ENCODE measurements around the gene TOB1. TPM values are rescaled to one million over a fixed set of nuclear protein-coding genes. Genes with fewer than 3 reads are reported as not detected.

TOB1 gene
- total RNA-seq, 1 donor from 2014 or later, result 43.9 TPM

DNA sequence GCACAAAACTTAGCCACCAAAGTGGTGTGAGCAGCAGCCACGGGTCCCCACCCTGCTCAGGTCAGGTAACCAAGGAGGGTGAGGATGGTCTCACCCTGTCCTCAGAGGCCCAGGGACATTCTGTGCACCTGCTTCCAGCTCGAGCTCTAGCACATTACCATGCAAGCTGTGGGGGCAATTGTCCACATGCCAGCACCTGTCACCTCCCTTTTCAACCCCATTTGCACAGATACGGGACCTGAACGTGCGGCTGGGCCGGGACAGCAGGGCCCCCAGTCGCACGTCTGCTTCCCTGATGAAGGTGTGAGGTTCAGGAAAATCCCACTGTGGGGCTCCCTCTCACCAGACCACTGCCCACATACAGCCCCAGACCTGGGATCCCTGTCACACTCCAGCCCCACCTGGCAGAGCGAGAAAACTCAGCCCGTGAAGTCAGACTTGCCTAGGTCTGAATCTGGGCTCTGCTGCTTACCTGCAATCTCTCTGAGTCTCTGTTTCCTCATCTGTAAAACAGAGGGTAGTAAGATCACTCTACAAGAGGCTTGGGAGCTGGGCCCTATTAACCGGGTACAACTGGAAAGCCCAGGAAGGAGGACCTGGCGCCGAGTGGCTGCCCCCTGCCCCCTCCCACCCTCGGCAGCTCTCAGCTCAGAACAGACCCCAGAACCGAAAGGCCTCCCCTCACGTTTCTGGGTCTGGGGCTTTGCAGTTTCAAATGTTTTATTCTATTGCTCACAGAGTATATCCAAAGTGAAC lies 22.8 kb downstream of the TOB1 start:
- TF ChIP-seq, protein P1, sequence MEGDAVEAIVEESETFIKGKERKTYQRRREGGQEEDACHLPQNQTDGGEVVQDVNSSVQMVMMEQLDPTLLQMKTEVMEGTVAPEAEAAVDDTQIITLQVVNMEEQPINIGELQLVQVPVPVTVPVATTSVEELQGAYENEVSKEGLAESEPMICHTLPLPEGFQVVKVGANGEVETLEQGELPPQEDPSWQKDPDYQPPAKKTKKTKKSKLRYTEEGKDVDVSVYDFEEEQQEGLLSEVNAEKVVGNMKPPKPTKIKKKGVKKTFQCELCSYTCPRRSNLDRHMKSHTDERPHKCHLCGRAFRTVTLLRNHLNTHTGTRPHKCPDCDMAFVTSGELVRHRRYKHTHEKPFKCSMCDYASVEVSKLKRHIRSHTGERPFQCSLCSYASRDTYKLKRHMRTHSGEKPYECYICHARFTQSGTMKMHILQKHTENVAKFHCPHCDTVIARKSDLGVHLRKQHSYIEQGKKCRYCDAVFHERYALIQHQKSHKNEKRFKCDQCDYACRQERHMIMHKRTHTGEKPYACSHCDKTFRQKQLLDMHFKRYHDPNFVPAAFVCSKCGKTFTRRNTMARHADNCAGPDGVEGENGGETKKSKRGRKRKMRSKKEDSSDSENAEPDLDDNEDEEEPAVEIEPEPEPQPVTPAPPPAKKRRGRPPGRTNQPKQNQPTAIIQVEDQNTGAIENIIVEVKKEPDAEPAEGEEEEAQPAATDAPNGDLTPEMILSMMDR (IDR thresholded peaks at IDR 0.05; ENCODE audit: unreplicated experiment), result no peak
- Mint-ChIP-seq H3K4me1 (ENCODE audit: low read depth) (peaks cover 6% of the 10 kb centered on the region), H3K4me3 (ENCODE audit: low read depth) (no peak overlapping the region), H3K27ac (no peak overlapping the region), H3K27me3 (no peaks in the 10 kb centered on the region), H3K36me3 (ENCODE audit: insufficient read depth) (no peaks in the 10 kb centered on the region), H3K9me3 (ENCODE audit: low read depth) (no peaks in the 10 kb centered on the region)
- DNase-seq (ENCODE audit: low spot score, unreplicated experiment), result no peak

GRCh38 chr17:50842506-50843149 lies 23.5 kb downstream of the TOB1 start:
- H3K4me3 Mint-ChIP-seq (ENCODE audit: low read depth), result no peak overlapping the region
- no peak overlapping the region for H3K27ac Mint-ChIP-seq
- no peaks in the 10 kb centered on the region for H3K27me3 Mint-ChIP-seq
- DNase-seq (ENCODE audit: low spot score, unreplicated experiment), result no peak
- TF ChIP-seq, protein P1 (IDR thresholded peaks at IDR 0.05; ENCODE audit: unreplicated experiment), result no peak
- H3K36me3 Mint-ChIP-seq (ENCODE audit: insufficient read depth), result no peaks in the 10 kb centered on the region
- H3K4me1 Mint-ChIP-seq (ENCODE audit: low read depth), result peaks cover 6% of the 10 kb centered on the region
- H3K9me3 Mint-ChIP-seq (ENCODE audit: low read depth), result no peaks in the 10 kb centered on the region

GRCh38 chr17:50841949-50842354 lies 24.2 kb downstream of the TOB1 start:
- TF ChIP-seq, protein P1 (IDR thresholded peaks at IDR 0.05; ENCODE audit: unreplicated experiment), result peak; percentile 82
- Mint-ChIP-seq H3K9me3 (ENCODE audit: low read depth) (no peaks in the 10 kb centered on the region), H3K27ac (peak overlapping the region; percentile 17), H3K4me1 (ENCODE audit: low read depth) (peaks cover 6% of the 10 kb centered on the region), H3K27me3 (peaks cover under 1% of the 10 kb centered on the region), H3K36me3 (ENCODE audit: insufficient read depth) (no peaks in the 10 kb centered on the region), H3K4me3 (ENCODE audit: low read depth) (no peak overlapping the region)
- peak; percentile 63 for DNase-seq (ENCODE audit: low spot score, unreplicated experiment)

GRCh38 chr17:50841277-50841948 lies 24.7 kb downstream of the TOB1 start:
- Mint-ChIP-seq H3K27ac (peak overlapping the region; percentile 17), H3K9me3 (ENCODE audit: low read depth) (no peaks in the 10 kb centered on the region), H3K4me1 (ENCODE audit: low read depth) (peaks cover 6% of the 10 kb centered on the region), H3K36me3 (ENCODE audit: insufficient read depth) (no peaks in the 10 kb centered on the region), H3K27me3 (peaks cover 3% of the 10 kb centered on the region), H3K4me3 (ENCODE audit: low read depth) (no peak overlapping the region)
- no peak for DNase-seq (ENCODE audit: low spot score, unreplicated experiment)
- TF ChIP-seq, protein P1 (IDR thresholded peaks at IDR 0.05; ENCODE audit: unreplicated experiment), result no peak

GRCh38 chr17:50840311-50840851 lies 25.8 kb downstream of the TOB1 start:
- no peak for DNase-seq (ENCODE audit: low spot score, unreplicated experiment)
- no peaks in the 10 kb centered on the region for H3K36me3 Mint-ChIP-seq (ENCODE audit: insufficient read depth)
- no peaks in the 10 kb centered on the region for H3K9me3 Mint-ChIP-seq (ENCODE audit: low read depth)
- H3K4me1 Mint-ChIP-seq (ENCODE audit: low read depth), result peaks cover 7% of the 10 kb centered on the region
- H3K27me3 Mint-ChIP-seq, result peaks cover 9% of the 10 kb centered on the region
- no peak overlapping the region for H3K4me3 Mint-ChIP-seq (ENCODE audit: low read depth)
- TF ChIP-seq, protein P1 (IDR thresholded peaks at IDR 0.05; ENCODE audit: unreplicated experiment), result no peak
- H3K27ac Mint-ChIP-seq, result no peak overlapping the region

Data from progenitor cell of endocrine pancreas (in vitro differentiated cells).